ENCODE measurements around the gene GYPC.

GYPC gene

GRCh38 chr2:126649101-126649500 is 6.9 kb upstream of the GYPC start:
- DNase-seq (ENCODE audit: low spot score), result no peak
- no peak for FAIRE-seq

- DNase-seq (ENCODE audit: low spot score), result no peak
- FAIRE-seq, result no peak
These were observed 5.0 kb upstream of the GYPC start for GRCh38 chr2:126650994-126651393.

- no peak for DNase-seq (ENCODE audit: low spot score)
- FAIRE-seq, result no peak
These were observed 3.6 kb upstream of the GYPC start for GRCh38 chr2:126652323-126652891.

GRCh38 chr2:126653109-126653508 is 2.8 kb upstream of the GYPC start:
- DNase-seq (ENCODE audit: low spot score) (no peak), FAIRE-seq (no peak)

GRCh38 chr2:126653761-126654160 is 2.2 kb upstream of the GYPC start:
- DNase-seq (ENCODE audit: low spot score), result no peak
- FAIRE-seq, result no peak

GRCh38 chr2:126655051-126655450 is 907 bp upstream of the GYPC start:
- DNase-seq (ENCODE audit: low spot score) (no peak), FAIRE-seq (no peak)

GRCh38 chr2:126656431-126657147 is 631 bp downstream of the GYPC start:
- DNase-seq (ENCODE audit: low spot score) (no peak), FAIRE-seq (no peak)

- DNase-seq (ENCODE audit: low spot score) (peak; percentile 62), FAIRE-seq (no peak)
These were observed 1.2 kb downstream of the GYPC start for GRCh38 chr2:126657148-126657635.

- DNase-seq (ENCODE audit: low spot score), result peak; percentile 98
These were observed 1.8 kb downstream of the GYPC start for GRCh38 chr2:126657636-126658318.

GRCh38 chr2:126658319-126658904 is 2.5 kb downstream of the GYPC start:
- FAIRE-seq, result no peak
- DNase-seq (ENCODE audit: low spot score), result no peak

More at GRCh38 chr2:126657636-126658318, 1.8 kb downstream of the GYPC start:
- FAIRE-seq, result peak; percentile 91

GRCh38 chr2:126658905-126659561 is 3.1 kb downstream of the GYPC start:
- DNase-seq (ENCODE audit: low spot score) (no peak), FAIRE-seq (no peak)

- FAIRE-seq, result no peak
- DNase-seq (ENCODE audit: low spot score), result no peak
These were observed 3.9 kb downstream of the GYPC start for GRCh38 chr2:126659562-126660467.

GRCh38 chr2:126660971-126661370 is 5.0 kb downstream of the GYPC start:
- DNase-seq (ENCODE audit: low spot score) (no peak), FAIRE-seq (no peak)

- FAIRE-seq (no peak), DNase-seq (ENCODE audit: low spot score) (no peak)
These were observed 5.9 kb downstream of the GYPC start for GRCh38 chr2:126661702-126662500.

- FAIRE-seq (no peak), DNase-seq (ENCODE audit: low spot score) (no peak)
These were observed 6.7 kb downstream of the GYPC start for GRCh38 chr2:126662621-126663020.

GRCh38 chr2:126663184-126663963 is 7.4 kb downstream of the GYPC start:
- FAIRE-seq (no peak), DNase-seq (ENCODE audit: low spot score) (no peak)

- FAIRE-seq (no peak), DNase-seq (ENCODE audit: low spot score) (no peak)
These were observed 8.3 kb downstream of the GYPC start for GRCh38 chr2:126664234-126664633.

GRCh38 chr2:126664639-126665038 is 8.7 kb downstream of the GYPC start:
- DNase-seq (ENCODE audit: low spot score) (no peak), FAIRE-seq (no peak)

GRCh38 chr2:126665483-126665882 is 9.5 kb downstream of the GYPC start:
- DNase-seq (ENCODE audit: low spot score), result no peak
- no peak for FAIRE-seq
